GM12878 (cell line): ENCODE results near the gene SPHKAP.

Source experiments
- CTCF ChIP-seq, 3 experiments: IDR thresholded peaks in 2 of 3; conservative IDR thresholded peaks in 1 of 3; 2 replicates each; pipeline ENCODE4 v1.5.1; 2011; ENCODE audit warnings: low read depth in 3 of 3, low read length in 3 of 3, mild to moderate bottlenecking in 3 of 3, control low read depth in 2 of 3, moderate library complexity in 2 of 3, inconsistent platforms in 1 of 3, mixed read lengths in 1 of 3; ENCODE audit not compliant: control insufficient read depth in 2 of 3, insufficient read depth in 1 of 3; ENCODE audit errors: extremely low read depth in 1 of 3
- FOS ChIP-seq: IDR thresholded peaks from 3 replicates; pipeline ENCODE4 v1.6.1; 2011; ENCODE audit warnings: borderline replicate concordance; ENCODE audit not compliant: insufficient read length; ENCODE audit errors: extremely low read depth
- HDGF ChIP-seq: fragments of 450-650 bp; IDR thresholded peaks from 2 replicates; pipeline ENCODE4 v1.6.1; 2016; ENCODE audit warnings: antibody characterized with exemption
- JUND ChIP-seq: IDR thresholded peaks from 2 replicates; pipeline ENCODE4 v1.6.1; 2012; ENCODE audit warnings: low read depth, mild to moderate bottlenecking, low read length, improper control_type of control experiment, moderate library complexity
- POLR2AphosphoS2 ChIP-seq: IDR thresholded peaks from 2 replicates; pipeline ENCODE4 v1.6.1; 2011; ENCODE audit warnings: low read depth, mild to moderate bottlenecking, low read length, improper control_type of control experiment, moderate library complexity
- POLR2AphosphoS5 ChIP-seq: IDR thresholded peaks from 2 replicates; pipeline ENCODE4 v1.6.1; 2011; ENCODE audit warnings: mild to moderate bottlenecking, low read length, inconsistent platforms
- RELA ChIP-seq: fragments of 450-650 bp; IDR thresholded peaks from 2 replicates; pipeline ENCODE4 v1.8.0; 2014; ENCODE audit warnings: borderline replicate concordance; ENCODE audit not compliant: partially characterized antibody
- TCF7 ChIP-seq: IDR thresholded peaks from 2 replicates; pipeline ENCODE4 v1.6.1; 2014; ENCODE audit warnings: antibody characterized with exemption, borderline replicate concordance
- YBX1 ChIP-seq: fragments of 450-650 bp; IDR thresholded peaks from 2 replicates; pipeline ENCODE4 v1.6.1; 2016; ENCODE audit warnings: antibody characterized with exemption
- ZZZ3 ChIP-seq: IDR thresholded peaks from 2 replicates; pipeline ENCODE4 v1.6.1; 2011; ENCODE audit warnings: low read depth; ENCODE audit not compliant: control insufficient read depth, insufficient read length
- TF ChIP-seq, protein P1 (sequence below): IDR thresholded peaks from 2 replicates; pipeline ENCODE4 v1.6.1; 2012; ENCODE audit warnings: low read depth, low read length, improper control_type of control experiment

DNA sequence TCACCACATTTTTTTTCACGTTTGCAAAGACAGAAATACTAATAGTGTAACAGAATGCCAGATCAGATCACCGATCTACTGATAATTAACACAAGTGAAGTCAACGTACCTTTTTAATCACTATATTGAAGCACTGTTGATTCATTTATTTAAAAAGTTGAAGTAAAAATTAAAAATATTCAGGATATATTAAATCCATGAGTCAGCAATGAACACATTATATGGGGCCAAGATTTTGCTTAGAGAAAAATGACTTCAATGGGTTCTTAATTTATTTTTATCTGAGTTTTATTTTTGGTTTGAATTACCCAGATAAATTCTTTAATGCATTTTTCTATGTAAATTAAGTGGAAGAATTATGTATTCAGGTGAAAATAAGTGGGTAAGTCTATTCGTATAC lies 14.2 kb downstream of the SPHKAP start:
- TF ChIP-seq CTCF (IDR thresholded peaks at IDR 0.05 in 2 of 3, conservative IDR thresholded peaks at IDR 0.05 in 1 of 3; ENCODE audit: control insufficient read depth in 2 of 3, extremely low read depth in 1 of 3, insufficient read depth in 1 of 3, low read depth in 3 of 3, low read length in 3 of 3) (no peak), RELA (no peak), POLR2AphosphoS5 (no peak), YBX1 (no peak), FOS (no peak), POLR2AphosphoS2 (no peak), ZZZ3 (no peak), TCF7 (no peak), JUND (no peak), HDGF (no peak)
- TF ChIP-seq, protein P1, sequence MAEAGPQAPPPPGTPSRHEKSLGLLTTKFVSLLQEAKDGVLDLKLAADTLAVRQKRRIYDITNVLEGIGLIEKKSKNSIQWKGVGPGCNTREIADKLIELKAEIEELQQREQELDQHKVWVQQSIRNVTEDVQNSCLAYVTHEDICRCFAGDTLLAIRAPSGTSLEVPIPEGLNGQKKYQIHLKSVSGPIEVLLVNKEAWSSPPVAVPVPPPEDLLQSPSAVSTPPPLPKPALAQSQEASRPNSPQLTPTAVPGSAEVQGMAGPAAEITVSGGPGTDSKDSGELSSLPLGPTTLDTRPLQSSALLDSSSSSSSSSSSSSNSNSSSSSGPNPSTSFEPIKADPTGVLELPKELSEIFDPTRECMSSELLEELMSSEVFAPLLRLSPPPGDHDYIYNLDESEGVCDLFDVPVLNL: no peak
